Posterior vena cava (tissue), 2 donors: ENCODE measurements around the gene ELANE. TPM values are rescaled to one million over a fixed set of nuclear protein-coding genes. Genes with fewer than 3 reads are reported as not detected.

Source experiments
- DNase-seq: peaks from one replicate; pipeline ENCODE4 v3.0.0-alpha.2; 2020; ENCODE audit warnings: low spot score
- intact Hi-C, 2 donors: fragments of 100-400 bp; cut with DNase I; formaldehyde crosslinking; loops; one replicate each; pipeline versions ENCODE4 v1.14.1 to v1.14.2; 2022 to 2023
- total RNA-seq, 2 donors: library from RNA; stranded (reverse); fragmentation: NEBNext Ultra II Directional; extraction: Animal tissue kit (Norgen Biotek cat#: 25700); gene quantifications; one replicate each; pipeline ENCODE4 v1.2.1, GENCODE V29; 2021
- donor health status: DM: yes; HTN: yes; CAD: no.
- donor health status: DM: yes; HTN: yes; CAD: no.

Gene ELANE
- total RNA-seq, 2 donors from 2014 or later = 0.33 to 2.2 TPM

DNA sequence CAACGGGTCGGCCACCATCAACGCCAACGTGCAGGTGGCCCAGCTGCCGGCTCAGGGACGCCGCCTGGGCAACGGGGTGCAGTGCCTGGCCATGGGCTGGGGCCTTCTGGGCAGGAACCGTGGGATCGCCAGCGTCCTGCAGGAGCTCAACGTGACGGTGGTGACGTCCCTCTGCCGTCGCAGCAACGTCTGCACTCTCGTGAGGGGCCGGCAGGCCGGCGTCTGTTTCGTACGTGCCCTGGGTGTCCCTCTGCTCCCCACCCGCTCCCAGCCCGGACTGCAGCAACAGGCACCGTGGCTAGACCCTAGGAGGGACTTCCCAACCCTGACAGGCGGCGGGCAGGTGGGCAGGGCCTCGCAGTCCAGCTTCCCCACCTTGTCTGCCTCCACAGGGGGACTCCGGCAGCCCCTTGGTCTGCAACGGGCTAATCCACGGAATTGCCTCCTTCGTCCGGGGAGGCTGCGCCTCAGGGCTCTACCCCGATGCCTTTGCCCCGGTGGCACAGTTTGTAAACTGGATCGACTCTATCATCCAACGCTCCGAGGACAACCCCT lies 3.5 kb downstream of the ELANE start:
- DNase-seq = no peak
- intact Hi-C loops = loop anchor here in 1 of 2 donors (10.0 kb wide), 1 partner anchor 129 kb away; the partner anchor contains the start of gene WDR18

- intact Hi-C loops = loop anchor here in 1 of 2 donors (10.0 kb wide), 1 partner anchor 127 kb away; the partner anchor contains the start of gene WDR18
- no peak for DNase-seq
Measured at GRCh38 chr19:858284-858683, 6.2 kb downstream of the ELANE start.

DNA sequence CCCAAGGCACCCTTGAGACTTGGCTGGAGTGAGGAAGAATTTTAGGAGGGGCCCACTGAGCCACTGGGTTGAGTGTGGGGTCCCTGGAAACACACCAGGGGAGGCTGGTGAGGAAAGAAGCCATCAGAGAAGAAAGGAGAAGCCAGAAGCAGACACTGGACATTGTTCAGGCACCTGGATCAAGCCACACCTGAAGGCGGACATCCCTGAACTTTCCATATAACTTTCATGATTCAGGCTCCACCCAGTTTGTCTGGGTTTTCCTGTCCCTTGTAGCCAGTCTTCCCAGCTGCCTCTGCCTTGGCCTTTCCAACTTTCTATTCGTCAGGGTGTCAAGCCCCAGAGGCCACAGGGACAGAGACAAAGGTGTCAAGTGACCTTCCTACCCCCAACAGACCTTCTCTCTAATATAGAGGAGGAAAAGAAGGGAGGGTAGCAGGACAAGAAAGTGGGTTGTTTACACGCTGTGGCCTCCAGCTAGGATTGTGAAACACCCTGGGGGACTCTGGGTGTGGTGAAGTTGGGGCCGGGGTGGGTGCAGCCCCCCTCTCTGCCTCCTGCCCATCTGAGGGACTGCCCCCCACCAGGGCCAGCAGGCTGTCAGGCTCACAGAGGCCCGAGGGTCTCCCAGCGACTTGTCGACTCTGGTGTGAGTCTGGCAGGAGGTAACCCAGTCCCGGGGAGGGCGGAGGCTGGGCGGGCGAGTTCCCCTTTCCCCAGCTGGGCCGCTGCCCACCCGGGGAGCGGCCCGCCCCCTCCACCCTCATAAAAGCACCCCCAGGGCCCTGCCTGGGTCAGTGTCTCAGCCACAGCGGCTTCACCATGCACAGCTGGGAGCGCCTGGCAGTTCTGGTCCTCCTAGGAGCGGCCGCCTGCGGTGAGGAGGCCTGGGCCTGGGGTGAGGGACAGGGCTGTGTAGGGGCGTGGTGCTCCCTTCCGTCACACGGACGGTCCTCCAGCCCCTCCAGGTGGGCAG lies 7.1 kb downstream of the ELANE start, which contains the start of gene CFD:
TSS of gene CFD (plus strand) at position 797 of the 976 bp plus-strand sequence. CDS start at position 823, 26 bp downstream.
- intact Hi-C loops = loop anchor here in 1 of 2 donors (1.0 to 10.0 kb wide), 2 partner anchors 60 to 126 kb away; partner anchors contain the start of gene WDR18
- peak; percentile 92 for DNase-seq

DNA sequence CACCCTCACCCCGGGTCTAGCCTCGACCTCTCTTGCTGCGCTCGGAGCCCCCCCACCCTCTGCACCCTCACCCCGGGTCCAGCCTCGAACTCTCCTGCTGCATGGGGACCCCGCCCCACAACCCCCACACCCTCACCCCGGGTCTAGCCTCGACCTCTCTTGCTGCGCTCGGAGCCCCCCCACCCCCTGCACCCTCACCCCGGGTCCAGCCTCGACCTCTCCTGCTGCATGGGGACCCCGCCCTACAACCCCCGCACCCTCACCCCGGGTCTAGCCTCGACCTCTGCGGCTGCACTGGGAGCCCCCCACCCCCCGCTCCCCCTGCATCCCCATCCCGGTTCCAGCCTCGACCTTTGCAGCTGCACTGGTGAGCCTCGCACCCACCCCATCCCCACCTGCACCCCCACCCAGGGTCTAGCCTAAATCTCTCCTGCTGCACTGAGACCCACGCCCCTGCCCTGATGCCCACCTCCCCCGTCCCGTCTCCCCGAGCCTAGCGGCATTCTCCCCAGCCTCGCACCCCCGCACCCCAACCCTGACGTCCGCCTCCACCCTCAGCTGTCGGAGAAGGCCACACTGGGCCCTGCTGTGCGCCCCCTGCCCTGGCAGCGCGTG lies 9.1 kb downstream of the ELANE start:
- intact Hi-C loops = no loop called here
- DNase-seq = no peak

DNA sequence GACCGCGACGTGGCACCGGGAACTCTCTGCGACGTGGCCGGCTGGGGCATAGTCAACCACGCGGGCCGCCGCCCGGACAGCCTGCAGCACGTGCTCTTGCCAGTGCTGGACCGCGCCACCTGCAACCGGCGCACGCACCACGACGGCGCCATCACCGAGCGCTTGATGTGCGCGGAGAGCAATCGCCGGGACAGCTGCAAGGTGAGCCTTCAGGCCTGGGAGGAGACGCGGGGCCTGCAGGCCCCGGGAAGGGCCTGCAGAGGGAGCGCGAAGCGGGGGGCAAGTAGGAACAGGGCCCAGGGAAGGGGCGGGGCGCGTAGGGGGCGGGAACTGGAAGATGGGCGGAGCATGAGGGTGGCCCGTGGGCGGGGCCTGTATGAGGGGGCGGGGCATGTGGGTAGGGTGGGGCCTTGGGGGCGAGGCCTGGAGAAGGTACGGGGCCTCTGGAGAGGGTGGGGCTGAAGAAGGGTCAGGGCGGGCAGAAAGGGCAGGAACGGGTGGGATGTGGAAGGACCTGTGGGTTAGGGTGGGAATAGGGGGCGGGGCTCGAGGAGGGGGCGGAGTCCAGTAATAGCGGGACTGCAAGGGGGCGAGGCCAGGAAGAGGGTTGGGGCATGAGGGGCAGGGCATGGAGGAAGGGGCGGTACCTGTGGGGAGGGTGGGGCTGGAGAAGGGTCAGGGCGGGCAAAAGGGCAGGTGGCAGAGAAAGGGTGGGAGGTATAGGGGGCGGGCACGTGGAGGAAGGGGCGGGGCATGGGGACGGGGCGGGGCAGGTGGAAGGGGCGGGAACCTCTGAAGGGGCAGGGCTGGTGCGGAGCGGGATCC lies 9.9 kb downstream of the ELANE start:
- no peak for DNase-seq
- intact Hi-C loops = loop anchor here in 1 of 2 donors (2.0 kb wide), 2 partner anchors 57 to 121 kb away; no protein-coding TSS in a partner anchor

DNA sequence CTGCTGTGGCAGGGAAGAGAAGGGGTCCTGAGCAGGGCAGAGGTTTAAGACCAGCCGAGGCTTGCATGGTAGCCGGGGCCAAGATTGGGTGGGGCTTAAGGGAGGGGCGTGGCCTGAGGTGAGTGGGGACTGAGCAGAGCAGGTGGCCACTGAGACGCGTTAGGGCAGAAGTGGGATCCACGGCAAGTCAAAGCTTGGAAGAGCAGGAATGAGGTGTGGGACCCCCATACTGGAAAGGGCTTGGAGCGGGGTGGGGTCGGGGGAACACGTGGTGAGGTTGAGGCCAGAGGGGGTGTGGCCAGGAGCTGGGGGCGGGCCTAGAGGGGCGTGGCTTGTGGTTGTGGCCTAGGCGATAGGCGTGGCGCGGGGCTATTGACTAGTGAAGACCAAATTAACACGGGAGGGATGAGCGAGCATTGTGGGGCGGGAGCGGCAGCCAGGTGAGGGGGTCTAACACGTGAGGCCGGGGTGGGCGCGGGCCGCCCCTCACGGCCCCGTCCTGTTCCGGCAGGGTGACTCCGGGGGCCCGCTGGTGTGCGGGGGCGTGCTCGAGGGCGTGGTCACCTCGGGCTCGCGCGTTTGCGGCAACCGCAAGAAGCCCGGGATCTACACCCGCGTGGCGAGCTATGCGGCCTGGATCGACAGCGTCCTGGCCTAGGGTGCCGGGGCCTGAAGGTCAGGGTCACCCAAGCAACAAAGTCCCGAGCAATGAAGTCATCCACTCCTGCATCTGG lies 10.6 kb downstream of the ELANE start:
- DNase-seq = peak; percentile 90

DNA sequence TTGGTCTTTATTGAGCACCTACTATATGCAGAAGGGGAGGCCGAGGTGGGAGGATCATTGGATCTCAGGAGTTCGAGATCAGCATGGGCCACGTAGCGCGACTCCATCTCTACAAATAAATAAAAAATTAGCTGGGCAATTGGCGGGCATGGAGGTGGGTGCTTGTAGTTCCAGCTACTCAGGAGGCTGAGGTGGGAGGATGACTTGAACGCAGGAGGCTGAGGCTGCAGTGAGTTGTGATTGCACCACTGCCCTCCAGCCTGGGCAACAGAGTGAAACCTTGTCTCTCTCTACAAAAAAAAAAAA lies 11.2 kb downstream of the ELANE start:
- intact Hi-C loops = loop anchor here in 1 of 2 donors (2.0 kb wide), 2 partner anchors 56 to 120 kb away; no protein-coding TSS in a partner anchor
- no peak for DNase-seq

More for the DNA sequence above, 10.6 kb downstream of the ELANE start:
- intact Hi-C loops = loop anchor here in 1 of 2 donors (2.0 kb wide), 2 partner anchors 56 to 120 kb away; no protein-coding TSS in a partner anchor

- no peak for DNase-seq
- intact Hi-C loops = no loop called here
Measured at GRCh38 chr19:866769-867300, 14.7 kb downstream of the ELANE start.

DNA sequence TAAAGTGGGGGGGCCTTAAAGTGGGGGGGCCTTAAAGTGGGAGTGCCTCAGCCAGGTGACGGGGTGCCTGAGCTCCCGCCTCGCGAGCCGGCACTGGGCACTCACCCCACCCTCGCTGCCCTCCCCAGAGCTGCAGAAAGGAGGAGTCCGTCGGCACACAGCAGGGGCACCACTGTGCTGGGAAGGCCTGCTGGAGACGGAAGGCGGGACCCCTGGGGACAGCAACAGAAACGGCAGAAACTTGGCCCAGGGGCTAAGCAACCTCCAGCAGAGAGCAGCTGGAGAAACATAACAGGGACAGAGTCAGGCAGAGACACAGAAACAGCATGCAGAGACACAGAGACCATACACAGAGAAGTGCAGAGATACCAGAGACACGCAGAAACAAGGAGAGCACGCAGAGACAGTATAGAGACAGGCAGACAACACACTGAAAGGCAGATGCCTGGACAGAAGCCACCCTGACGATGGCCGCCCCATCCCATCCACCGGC lies 15.2 kb downstream of the ELANE start:
- DNase-seq = no peak

GRCh38 chr19:867855-868457 lies 15.9 kb downstream of the ELANE start:
- intact Hi-C loops = no loop called here
- no peak for DNase-seq

More for the DNA sequence above, 15.2 kb downstream of the ELANE start:
- intact Hi-C loops = no loop called here

- intact Hi-C loops = no loop called here
- DNase-seq = no peak
Measured at GRCh38 chr19:868458-869244, 16.5 kb downstream of the ELANE start.

GRCh38 chr19:869245-870177 lies 17.4 kb downstream of the ELANE start:
- DNase-seq = peak; percentile 95
- intact Hi-C loops = no loop called here

DNA sequence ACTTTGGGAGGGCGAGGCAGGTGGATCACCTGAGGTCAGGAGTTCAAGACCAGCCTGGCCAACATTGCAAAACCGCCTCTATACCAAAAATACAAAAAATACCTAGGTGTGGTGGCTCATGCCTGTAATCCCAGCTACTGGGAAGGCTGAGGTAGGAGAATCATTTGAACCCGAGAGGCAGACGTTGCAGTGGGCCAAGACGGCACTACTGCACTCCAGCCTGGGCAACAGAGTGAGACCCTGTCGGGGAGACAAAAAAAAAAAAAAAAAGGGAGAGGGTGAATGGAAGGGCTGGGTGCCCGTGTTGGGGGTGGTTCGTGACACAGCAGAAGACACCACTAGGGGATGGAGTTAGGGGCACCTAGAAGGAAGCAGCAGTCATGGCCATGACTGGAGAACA lies 18.2 kb downstream of the ELANE start:
- intact Hi-C loops = no loop called here
- DNase-seq = no peak

DNA sequence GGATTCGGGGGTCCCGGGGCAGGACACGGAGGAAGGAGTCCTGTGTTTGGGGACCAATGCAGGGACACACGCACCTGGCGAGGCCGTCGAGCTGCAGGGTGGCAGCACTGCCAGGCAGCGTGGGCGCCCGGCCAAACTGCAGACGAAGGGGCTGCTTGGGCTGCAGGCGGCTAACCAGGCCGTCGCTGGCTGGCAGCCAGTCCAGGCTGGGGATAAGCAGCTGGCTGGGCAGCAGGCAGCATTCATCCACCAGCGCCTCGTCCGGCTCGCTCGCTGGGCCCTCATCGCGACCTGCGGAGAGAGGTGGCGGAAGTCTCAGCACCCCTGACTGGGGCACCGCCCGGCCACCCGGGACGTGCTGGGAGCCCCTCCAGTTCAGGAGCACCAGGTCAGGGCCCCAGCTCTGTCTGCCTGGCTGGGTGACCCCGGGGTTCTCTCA lies 18.9 kb downstream of the ELANE start:
- no peak for DNase-seq
- intact Hi-C loops = no loop called here

DNA sequence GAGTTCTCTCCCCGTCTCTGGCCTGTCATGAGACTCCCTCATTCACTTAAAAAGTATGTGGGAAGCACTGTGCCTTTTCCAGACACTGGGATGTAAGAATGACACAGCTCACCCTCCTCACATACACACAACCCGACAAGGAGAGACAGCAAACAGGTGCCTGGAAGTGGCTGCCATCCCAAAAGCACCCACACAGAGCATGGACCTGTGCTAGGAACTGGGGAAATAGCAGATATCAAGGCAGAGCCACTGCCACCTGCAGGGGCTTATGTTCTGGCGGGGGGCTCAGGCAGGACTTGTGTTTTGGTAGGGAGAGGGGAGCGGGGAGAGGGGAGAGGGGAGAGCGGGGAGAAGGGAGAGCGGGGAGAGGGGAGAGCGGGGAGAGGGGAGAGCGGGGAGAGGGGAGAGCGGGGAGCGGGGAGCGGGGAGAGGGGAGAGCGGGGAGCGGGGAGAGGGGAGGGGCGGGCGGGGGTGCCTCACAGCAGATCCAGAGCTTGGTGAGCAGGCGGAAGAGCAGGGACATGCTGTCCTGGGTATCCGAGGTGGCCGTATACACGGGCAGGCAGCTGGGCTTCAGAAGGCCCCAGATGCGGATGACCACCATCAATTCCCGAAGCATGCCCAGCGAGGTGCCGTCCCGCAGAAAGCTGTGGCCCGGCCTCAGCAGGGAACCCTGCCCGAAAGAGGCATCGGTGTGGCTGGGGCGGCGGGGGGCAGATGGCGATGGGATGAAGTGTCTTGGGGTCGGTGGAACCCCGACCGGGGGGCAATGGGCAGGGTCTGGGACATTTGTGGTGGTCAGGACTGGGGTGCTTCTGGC lies 19.6 kb downstream of the ELANE start:
- intact Hi-C loops = no loop called here
- DNase-seq = no peak
